Measurements from ENCODE around the gene VPS9D1. TPM values are rescaled to one million over a fixed set of nuclear protein-coding genes. Genes with fewer than 3 reads are reported as not detected.
A peak's percentile ranks its signal among the peaks of the same experiment; 100 is the strongest.

Gene VPS9D1
- total and polyA plus RNA-seq, 10 of the 15 experiments (the other 5 are each of a cell fraction or from before 2014, with no cell fraction given) = 0.65 to 4.2 (median 1.1) TPM

GRCh38 chr16:89687092-89687940 is 33.4 kb downstream of the VPS9D1 start (continued):
- TF ChIP-seq HDGF (IDR thresholded peaks at IDR 0.05) = no peak
- no peak for TF ChIP-seq NR2C2 (IDR thresholded peaks at IDR 0.05; ENCODE audit: borderline replicate concordance, control insufficient read depth, insufficient read length, low read depth)
- no peak for TF ChIP-seq YBX1 (IDR thresholded peaks at IDR 0.05)
- no peak for TF ChIP-seq RBBP5 (conservative IDR thresholded peaks at IDR 0.05)
- TF ChIP-seq NR2F1 (conservative IDR thresholded peaks at IDR 0.05) = peak; percentile 75
- TF ChIP-seq GATAD2B (conservative IDR thresholded peaks at IDR 0.05; ENCODE audit: low read depth) = no peak; the same call in 1 of the 2 replicates
- no peak for TF ChIP-seq RAD21 (IDR thresholded peaks at IDR 0.05; ENCODE audit: insufficient read depth, low read depth, low read length)
- TF ChIP-seq ESRRA (IDR thresholded peaks at IDR 0.05; ENCODE audit: low read length) = no peak
- TF ChIP-seq MLLT1 (IDR thresholded peaks at IDR 0.05) = peak; percentile 78; the same call in 1 of the 2 replicates
- TF ChIP-seq MXI1 (IDR thresholded peaks at IDR 0.05; ENCODE audit: low read depth, low read length) = peak; percentile 85
- no peak for TF ChIP-seq EP300 (IDR thresholded peaks at IDR 0.05; ENCODE audit: borderline replicate concordance in 1 of 2, control insufficient read depth in 1 of 2, low read depth in 2 of 2, low read length in 2 of 2)
- TF ChIP-seq CBFB (IDR thresholded peaks at IDR 0.05; ENCODE audit: low read depth) = no peak
- TF ChIP-seq, protein P1, sequence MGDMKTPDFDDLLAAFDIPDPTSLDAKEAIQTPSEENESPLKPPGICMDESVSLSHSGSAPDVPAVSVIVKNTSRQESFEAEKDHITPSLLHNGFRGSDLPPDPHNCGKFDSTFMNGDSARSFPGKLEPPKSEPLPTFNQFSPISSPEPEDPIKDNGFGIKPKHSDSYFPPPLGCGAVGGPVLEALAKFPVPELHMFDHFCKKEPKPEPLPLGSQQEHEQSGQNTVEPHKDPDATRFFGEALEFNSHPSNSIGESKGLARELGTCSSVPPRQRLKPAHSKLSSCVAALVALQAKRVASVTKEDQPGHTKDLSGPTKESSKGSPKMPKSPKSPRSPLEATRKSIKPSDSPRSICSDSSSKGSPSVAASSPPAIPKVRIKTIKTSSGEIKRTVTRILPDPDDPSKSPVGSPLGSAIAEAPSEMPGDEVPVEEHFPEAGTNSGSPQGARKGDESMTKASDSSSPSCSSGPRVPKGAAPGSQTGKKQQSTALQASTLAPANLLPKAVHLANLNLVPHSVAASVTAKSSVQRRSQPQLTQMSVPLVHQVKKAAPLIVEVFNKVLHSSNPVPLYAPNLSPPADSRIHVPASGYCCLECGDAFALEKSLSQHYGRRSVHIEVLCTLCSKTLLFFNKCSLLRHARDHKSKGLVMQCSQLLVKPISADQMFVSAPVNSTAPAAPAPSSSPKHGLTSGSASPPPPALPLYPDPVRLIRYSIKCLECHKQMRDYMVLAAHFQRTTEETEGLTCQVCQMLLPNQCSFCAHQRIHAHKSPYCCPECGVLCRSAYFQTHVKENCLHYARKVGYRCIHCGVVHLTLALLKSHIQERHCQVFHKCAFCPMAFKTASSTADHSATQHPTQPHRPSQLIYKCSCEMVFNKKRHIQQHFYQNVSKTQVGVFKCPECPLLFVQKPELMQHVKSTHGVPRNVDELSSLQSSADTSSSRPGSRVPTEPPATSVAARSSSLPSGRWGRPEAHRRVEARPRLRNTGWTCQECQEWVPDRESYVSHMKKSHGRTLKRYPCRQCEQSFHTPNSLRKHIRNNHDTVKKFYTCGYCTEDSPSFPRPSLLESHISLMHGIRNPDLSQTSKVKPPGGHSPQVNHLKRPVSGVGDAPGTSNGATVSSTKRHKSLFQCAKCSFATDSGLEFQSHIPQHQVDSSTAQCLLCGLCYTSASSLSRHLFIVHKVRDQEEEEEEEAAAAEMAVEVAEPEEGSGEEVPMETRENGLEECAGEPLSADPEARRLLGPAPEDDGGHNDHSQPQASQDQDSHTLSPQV (IDR thresholded peaks at IDR 0.05) = no peak
- TF ChIP-seq IKZF2 (IDR thresholded peaks at IDR 0.05) = no peak
- peak; percentile 62; the same call in 1 of the 2 replicates for TF ChIP-seq RAD51 (IDR thresholded peaks at IDR 0.05)
- no peak for TF ChIP-seq STAT3 (IDR thresholded peaks at IDR 0.05; ENCODE audit: low read depth, low read length)
- no peak for TF ChIP-seq CREM (IDR thresholded peaks at IDR 0.05; ENCODE audit: low read depth)
- TF ChIP-seq IRF4 (IDR thresholded peaks at IDR 0.05; ENCODE audit: low read depth, low read length) = no peak
- TF ChIP-seq, protein P2, sequence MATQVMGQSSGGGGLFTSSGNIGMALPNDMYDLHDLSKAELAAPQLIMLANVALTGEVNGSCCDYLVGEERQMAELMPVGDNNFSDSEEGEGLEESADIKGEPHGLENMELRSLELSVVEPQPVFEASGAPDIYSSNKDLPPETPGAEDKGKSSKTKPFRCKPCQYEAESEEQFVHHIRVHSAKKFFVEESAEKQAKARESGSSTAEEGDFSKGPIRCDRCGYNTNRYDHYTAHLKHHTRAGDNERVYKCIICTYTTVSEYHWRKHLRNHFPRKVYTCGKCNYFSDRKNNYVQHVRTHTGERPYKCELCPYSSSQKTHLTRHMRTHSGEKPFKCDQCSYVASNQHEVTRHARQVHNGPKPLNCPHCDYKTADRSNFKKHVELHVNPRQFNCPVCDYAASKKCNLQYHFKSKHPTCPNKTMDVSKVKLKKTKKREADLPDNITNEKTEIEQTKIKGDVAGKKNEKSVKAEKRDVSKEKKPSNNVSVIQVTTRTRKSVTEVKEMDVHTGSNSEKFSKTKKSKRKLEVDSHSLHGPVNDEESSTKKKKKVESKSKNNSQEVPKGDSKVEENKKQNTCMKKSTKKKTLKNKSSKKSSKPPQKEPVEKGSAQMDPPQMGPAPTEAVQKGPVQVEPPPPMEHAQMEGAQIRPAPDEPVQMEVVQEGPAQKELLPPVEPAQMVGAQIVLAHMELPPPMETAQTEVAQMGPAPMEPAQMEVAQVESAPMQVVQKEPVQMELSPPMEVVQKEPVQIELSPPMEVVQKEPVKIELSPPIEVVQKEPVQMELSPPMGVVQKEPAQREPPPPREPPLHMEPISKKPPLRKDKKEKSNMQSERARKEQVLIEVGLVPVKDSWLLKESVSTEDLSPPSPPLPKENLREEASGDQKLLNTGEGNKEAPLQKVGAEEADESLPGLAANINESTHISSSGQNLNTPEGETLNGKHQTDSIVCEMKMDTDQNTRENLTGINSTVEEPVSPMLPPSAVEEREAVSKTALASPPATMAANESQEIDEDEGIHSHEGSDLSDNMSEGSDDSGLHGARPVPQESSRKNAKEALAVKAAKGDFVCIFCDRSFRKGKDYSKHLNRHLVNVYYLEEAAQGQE (IDR thresholded peaks at IDR 0.05; ENCODE audit: low read depth, low read length) = no peak
- TF ChIP-seq, protein P3, sequence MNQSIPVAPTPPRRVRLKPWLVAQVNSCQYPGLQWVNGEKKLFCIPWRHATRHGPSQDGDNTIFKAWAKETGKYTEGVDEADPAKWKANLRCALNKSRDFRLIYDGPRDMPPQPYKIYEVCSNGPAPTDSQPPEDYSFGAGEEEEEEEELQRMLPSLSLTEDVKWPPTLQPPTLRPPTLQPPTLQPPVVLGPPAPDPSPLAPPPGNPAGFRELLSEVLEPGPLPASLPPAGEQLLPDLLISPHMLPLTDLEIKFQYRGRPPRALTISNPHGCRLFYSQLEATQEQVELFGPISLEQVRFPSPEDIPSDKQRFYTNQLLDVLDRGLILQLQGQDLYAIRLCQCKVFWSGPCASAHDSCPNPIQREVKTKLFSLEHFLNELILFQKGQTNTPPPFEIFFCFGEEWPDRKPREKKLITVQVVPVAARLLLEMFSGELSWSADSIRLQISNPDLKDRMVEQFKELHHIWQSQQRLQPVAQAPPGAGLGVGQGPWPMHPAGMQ (IDR thresholded peaks at IDR 0.05; ENCODE audit: borderline replicate concordance) = no peak

All from GM12878 (cell line).